HepG2 (cell line): ENCODE data around the gene SPRED2. TPM values are rescaled to one million over a fixed set of nuclear protein-coding genes. Genes with fewer than 3 reads are reported as not detected.

Source experiments
- ATAC-seq: fragments of 200-7000 bp; cut with Tn5 transposase; 3 replicates; pipeline ENCODE4 v1.9.1; 2020; ENCODE audit warnings: mild to moderate bottlenecking, moderate library complexity
- BruUV-seq: library from RNA; stranded (reverse); fragments of 400-500 nt; replicated peaks from 2 replicates; lab custom pipeline; 2021; lab: Mats Ljungman, UMichigan
- CTCF ChIA-PET: fragments of 300-600 bp; formaldehyde crosslinking; extraction: SDS; loops from one replicate; lab custom pipeline; 2021; ENCODE audit warnings: low total read pairs, inconsistent platforms, low intra/inter-chr PET ratio; lab: Yijun Ruan, JAX
- POLR2A ChIA-PET: fragments of 350-600 bp; sonication (Branson Sonifier 250); formaldehyde crosslinking; loops from one replicate; lab custom pipeline; 2020; ENCODE audit warnings: antibody characterized with exemption, inconsistent platforms; lab: Yijun Ruan, JAX
- DNase-seq: peaks from one replicate; pipeline ENCODE4 v3.0.0-alpha.2; 2015; ENCODE audit warnings: low spot score
- FAIRE-seq: peaks from 3 replicates; lab custom pipeline; 2011; peaks lifted over from hg19 to GRCh38; lab: Jason Lieb, UNC
- H2AFZ ChIP-seq: one replicate; pipeline ENCODE4 v1.6.1; 2011; ENCODE audit warnings: low read length, inconsistent platforms
- H3K27ac ChIP-seq: fragments of 300-600 bp; 3 replicates; pipeline ENCODE4 v1.8.0; 2011; ENCODE audit warnings: mixed run types, mild to moderate bottlenecking, mixed read lengths, low read length, inconsistent platforms; ENCODE audit not compliant: insufficient read depth; ENCODE audit errors: extremely low read length
- H3K27me3 ChIP-seq, 2 experiments: fragments of 200-600 bp in 1 of 2; 2 replicates in 1 of 2; 3 replicates in 1 of 2; pipeline versions ENCODE4 v1.6.0 to v1.8.0; 2011; ENCODE audit warnings: low read length in 2 of 2, mild to moderate bottlenecking in 2 of 2, moderate library complexity in 2 of 2, inconsistent platforms in 1 of 2; ENCODE audit not compliant: insufficient read depth in 2 of 2, control insufficient read depth in 1 of 2
- H3K36me3 ChIP-seq, 2 experiments: fragments of 200-600 bp in 1 of 2; replicated peaks in 1 of 2; 2 replicates in 1 of 2; 3 replicates in 1 of 2; pipeline versions ENCODE4 v1.5.1 to v1.8.0; 2011; ENCODE audit warnings: low read length in 2 of 2, inconsistent platforms in 1 of 2; ENCODE audit not compliant: insufficient read depth in 2 of 2, control insufficient read depth in 1 of 2
- H3K4me1 ChIP-seq: 2 replicates; pipeline ENCODE4 v1.5.1; 2012; ENCODE audit warnings: low read length, inconsistent platforms; ENCODE audit not compliant: insufficient read depth
- H3K4me2 ChIP-seq: 2 replicates; pipeline ENCODE4 v1.6.0; 2011; ENCODE audit warnings: low read depth, low read length, inconsistent platforms
- H3K4me3 ChIP-seq, 3 experiments: fragments of 200-600 bp in 1 of 3; sonication (generic), shearing (Covaris generic) in 1 of 3; replicated peaks in 1 of 3; 2 replicates each; pipeline ENCODE4 v1.5.1; 2011 to 2016; ENCODE audit warnings: low read length in 3 of 3, inconsistent platforms in 2 of 3, low read depth in 2 of 3, mild to moderate bottlenecking in 2 of 3, control low read depth in 1 of 3, mixed read lengths in 1 of 3; ENCODE audit not compliant: insufficient read depth in 1 of 3
- H3K79me2 ChIP-seq: one replicate; pipeline ENCODE4 v1.6.1; 2011; ENCODE audit warnings: low read length, inconsistent platforms; ENCODE audit not compliant: insufficient read depth
- H3K9ac ChIP-seq: 2 replicates; pipeline ENCODE4 v1.6.0; 2011; ENCODE audit warnings: mild to moderate bottlenecking, low read depth, low read length, inconsistent platforms; ENCODE audit not compliant: insufficient read depth
- H3K9me3 ChIP-seq: 2 replicates; pipeline ENCODE4 v1.5.1; 2012; ENCODE audit warnings: mild to moderate bottlenecking, low read length
- H4K20me1 ChIP-seq: 2 replicates; pipeline ENCODE4 v1.6.0; 2011; ENCODE audit warnings: inconsistent platforms, mild to moderate bottlenecking, low read length, moderate library complexity; ENCODE audit not compliant: insufficient read depth
- ATRX ChIP-seq: sonication (generic); formaldehyde crosslinking; IDR thresholded peaks from 2 replicates; pipeline ENCODE4 v1.4.0; 2020; ENCODE audit warnings: missing genetic modification reagents, borderline replicate concordance
- CEBPG ChIP-seq: IDR thresholded peaks from 2 replicates; pipeline ENCODE4 v1.6.1; 2016
- FOSL2 ChIP-seq: sonication (generic); formaldehyde crosslinking; IDR thresholded peaks from 2 replicates; pipeline ENCODE4 v1.4.0; 2020; ENCODE audit warnings: missing genetic modification reagents
- GATAD2A ChIP-seq: IDR thresholded peaks from 2 replicates; pipeline ENCODE4 v1.6.1; 2016
- SMAD3 ChIP-seq: sonication (generic); formaldehyde crosslinking; IDR thresholded peaks from 2 replicates; pipeline ENCODE4 v1.4.0; 2020; ENCODE audit warnings: missing genetic modification reagents
- TGIF2 ChIP-seq: IDR thresholded peaks from 2 replicates; pipeline ENCODE4 v1.6.1; 2016; ENCODE audit warnings: control low read depth, missing compliant biosample characterization
- USF2 ChIP-seq, 2 experiments: sonication (generic) in 1 of 2; formaldehyde crosslinking in 1 of 2; IDR thresholded peaks; 2 replicates each; pipeline versions ENCODE4 v1.5.1 to v1.6.1; 2011 to 2020; ENCODE audit warnings: borderline replicate concordance in 1 of 2, low read depth in 1 of 2, low read length in 1 of 2, mild to moderate bottlenecking in 1 of 2, missing genetic modification reagents in 1 of 2, moderate library complexity in 1 of 2
- ZNF101 ChIP-seq: sonication (generic); formaldehyde crosslinking; IDR thresholded peaks from 2 replicates; pipeline ENCODE4 v1.4.0; 2020; ENCODE audit warnings: mild to moderate bottlenecking, low read depth, missing genetic modification reagents, borderline replicate concordance
- ZNF251 ChIP-seq: sonication (generic); formaldehyde crosslinking; IDR thresholded peaks from 2 replicates; pipeline ENCODE4 v1.9.0; 2021; ENCODE audit warnings: mild to moderate bottlenecking, missing genetic modification reagents
- ZNF44 ChIP-seq: sonication (generic); formaldehyde crosslinking; IDR thresholded peaks from 2 replicates; pipeline ENCODE4 v1.5.1; 2020; ENCODE audit warnings: mild to moderate bottlenecking, missing genetic modification reagents
- WGBS: methylation state at CpG from one replicate; pipeline ENCODE4 v1.1.6; 2017; ENCODE audit warnings: low lambda C conversion rate; 5-methylcytosine and 5-hydroxymethylcytosine counted together
- in situ Hi-C: cut with HindIII; loops from 2 replicates; pipeline ENCODE4 v1.10.0; 2017; ENCODE audit warnings: low pct_unique_long_range_greater_than_20kb; ENCODE audit not compliant: extremely low pct_ligation_motif_present
- intact Hi-C: fragments of 100-400 bp; cut with micrococcal nuclease; formaldehyde crosslinking; loops from one replicate; pipeline ENCODE4 v1.10.0; 2022; ENCODE audit not compliant: unreplicated experiment
- polyA plus RNA-seq, 8 experiments: library from polyadenylated mRNA; depleted of rRNA in 3 of 8; stranded (reverse) in 7 of 8; unstranded in 1 of 8; fragments of >200 nt; fragmentation: Illumina TruSeq in 4 of 8; extraction: Trizol in 4 of 8; gene quantifications; 2 replicates each; pipeline versions ENCODE4 v1.2.1 to v1.2.3, GENCODE V29; 2011 to 2016; ENCODE audit warnings: low read depth in 4 of 8, missing spikeins in 1 of 8, mixed read lengths in 1 of 8; ENCODE audit not compliant: insufficient read depth in 1 of 8
- total RNA-seq, 5 experiments: library from RNA; depleted of rRNA; stranded (reverse); fragments of >200 nt; fragmentation: Illumina TruSeq; extraction: Trizol; gene quantifications; 2 replicates each; pipeline ENCODE4 v1.2.3, GENCODE V29; 2016; ENCODE audit warnings: low read depth in 1 of 5
- TF ChIP-seq, protein P1 (sequence below): sonication (generic); formaldehyde crosslinking; IDR thresholded peaks from 2 replicates; pipeline ENCODE4 v1.4.0; 2020; ENCODE audit warnings: missing genetic modification reagents, mild to moderate bottlenecking, borderline replicate concordance
- TF ChIP-seq, protein P2 (sequence below): IDR thresholded peaks from 2 replicates; pipeline ENCODE4 v1.4.0; 2020; ENCODE audit warnings: mild to moderate bottlenecking, missing genetic modification reagents

SPRED2 gene
- total and polyA plus RNA-seq, 2 of the 13 experiments (the other 11 are each of a cell fraction or from before 2014, with no cell fraction given), result 13.0 to 37.0 TPM

DNA sequence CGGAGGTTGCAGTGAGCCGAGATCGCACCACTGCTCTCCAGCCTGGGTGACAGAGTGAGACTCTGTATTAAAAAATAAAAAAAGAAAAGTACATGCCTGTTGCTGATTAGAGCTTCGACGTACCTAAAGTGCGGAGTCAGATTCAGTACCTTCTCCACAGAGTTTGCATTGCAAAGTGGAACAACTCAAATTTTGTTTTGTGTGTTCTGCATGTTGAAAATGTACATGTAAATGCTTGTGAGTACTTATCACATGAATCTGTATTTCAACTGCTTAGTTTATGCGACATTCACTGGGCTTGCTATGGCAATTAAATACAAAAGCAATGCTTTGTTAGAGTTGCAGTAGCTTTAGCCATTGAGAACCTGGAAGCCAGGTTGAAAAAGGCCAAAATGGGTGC lies 168.4 kb downstream of the SPRED2 start:
- DNase-seq (no peak), ATAC-seq (no peak), FAIRE-seq (no peak)
- no peaks in the 10 kb centered on the region for H3K27me3 ChIP-seq
- H3K36me3 ChIP-seq, result peaks cover 24 to 82% of the 10 kb centered on the region in 2 experiments
- POLR2A ChIA-PET, result no interaction called here
- CTCF ChIA-PET, result interaction anchor here (1.5 to 3.6 kb wide), 3 partner anchors 56 to 309 kb away, joined by 3 to 56 read pairs (median 31); no protein-coding TSS in a partner anchor
- H2AFZ ChIP-seq, result no peak overlapping the region
- TF ChIP-seq SMAD3 (no peak), TGIF2 (no peak), ZNF44 (CRISPR knock-in tag) (no peak), USF2 (IDR thresholded peaks at IDR 0.05; ENCODE audit: low read depth, low read length) (no peak), USF2 (CRISPR knock-in tag; IDR thresholded peaks at IDR 0.05; ENCODE audit: borderline replicate concordance) (no peak), ZNF101 (CRISPR knock-in tag) (no peak), FOSL2 (CRISPR knock-in tag) (no peak), GATAD2A (no peak), ATRX (CRISPR knock-in tag) (no peak), CEBPG (CRISPR knock-in tag) (no peak), ZNF251 (CRISPR knock-in tag) (no peak)
- TF ChIP-seq, protein P1, sequence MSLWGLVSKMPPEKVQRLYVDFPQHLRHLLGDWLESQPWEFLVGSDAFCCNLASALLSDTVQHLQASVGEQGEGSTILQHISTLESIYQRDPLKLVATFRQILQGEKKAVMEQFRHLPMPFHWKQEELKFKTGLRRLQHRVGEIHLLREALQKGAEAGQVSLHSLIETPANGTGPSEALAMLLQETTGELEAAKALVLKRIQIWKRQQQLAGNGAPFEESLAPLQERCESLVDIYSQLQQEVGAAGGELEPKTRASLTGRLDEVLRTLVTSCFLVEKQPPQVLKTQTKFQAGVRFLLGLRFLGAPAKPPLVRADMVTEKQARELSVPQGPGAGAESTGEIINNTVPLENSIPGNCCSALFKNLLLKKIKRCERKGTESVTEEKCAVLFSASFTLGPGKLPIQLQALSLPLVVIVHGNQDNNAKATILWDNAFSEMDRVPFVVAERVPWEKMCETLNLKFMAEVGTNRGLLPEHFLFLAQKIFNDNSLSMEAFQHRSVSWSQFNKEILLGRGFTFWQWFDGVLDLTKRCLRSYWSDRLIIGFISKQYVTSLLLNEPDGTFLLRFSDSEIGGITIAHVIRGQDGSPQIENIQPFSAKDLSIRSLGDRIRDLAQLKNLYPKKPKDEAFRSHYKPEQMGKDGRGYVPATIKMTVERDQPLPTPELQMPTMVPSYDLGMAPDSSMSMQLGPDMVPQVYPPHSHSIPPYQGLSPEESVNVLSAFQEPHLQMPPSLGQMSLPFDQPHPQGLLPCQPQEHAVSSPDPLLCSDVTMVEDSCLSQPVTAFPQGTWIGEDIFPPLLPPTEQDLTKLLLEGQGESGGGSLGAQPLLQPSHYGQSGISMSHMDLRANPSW (CRISPR knock-in tag), result no peak
- TF ChIP-seq, protein P2, sequence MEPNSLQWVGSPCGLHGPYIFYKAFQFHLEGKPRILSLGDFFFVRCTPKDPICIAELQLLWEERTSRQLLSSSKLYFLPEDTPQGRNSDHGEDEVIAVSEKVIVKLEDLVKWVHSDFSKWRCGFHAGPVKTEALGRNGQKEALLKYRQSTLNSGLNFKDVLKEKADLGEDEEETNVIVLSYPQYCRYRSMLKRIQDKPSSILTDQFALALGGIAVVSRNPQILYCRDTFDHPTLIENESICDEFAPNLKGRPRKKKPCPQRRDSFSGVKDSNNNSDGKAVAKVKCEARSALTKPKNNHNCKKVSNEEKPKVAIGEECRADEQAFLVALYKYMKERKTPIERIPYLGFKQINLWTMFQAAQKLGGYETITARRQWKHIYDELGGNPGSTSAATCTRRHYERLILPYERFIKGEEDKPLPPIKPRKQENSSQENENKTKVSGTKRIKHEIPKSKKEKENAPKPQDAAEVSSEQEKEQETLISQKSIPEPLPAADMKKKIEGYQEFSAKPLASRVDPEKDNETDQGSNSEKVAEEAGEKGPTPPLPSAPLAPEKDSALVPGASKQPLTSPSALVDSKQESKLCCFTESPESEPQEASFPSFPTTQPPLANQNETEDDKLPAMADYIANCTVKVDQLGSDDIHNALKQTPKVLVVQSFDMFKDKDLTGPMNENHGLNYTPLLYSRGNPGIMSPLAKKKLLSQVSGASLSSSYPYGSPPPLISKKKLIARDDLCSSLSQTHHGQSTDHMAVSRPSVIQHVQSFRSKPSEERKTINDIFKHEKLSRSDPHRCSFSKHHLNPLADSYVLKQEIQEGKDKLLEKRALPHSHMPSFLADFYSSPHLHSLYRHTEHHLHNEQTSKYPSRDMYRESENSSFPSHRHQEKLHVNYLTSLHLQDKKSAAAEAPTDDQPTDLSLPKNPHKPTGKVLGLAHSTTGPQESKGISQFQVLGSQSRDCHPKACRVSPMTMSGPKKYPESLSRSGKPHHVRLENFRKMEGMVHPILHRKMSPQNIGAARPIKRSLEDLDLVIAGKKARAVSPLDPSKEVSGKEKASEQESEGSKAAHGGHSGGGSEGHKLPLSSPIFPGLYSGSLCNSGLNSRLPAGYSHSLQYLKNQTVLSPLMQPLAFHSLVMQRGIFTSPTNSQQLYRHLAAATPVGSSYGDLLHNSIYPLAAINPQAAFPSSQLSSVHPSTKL (CRISPR knock-in tag), result no peak
- BruUV-seq, result no TSS peak
- intact Hi-C loops (loop anchor here (2.0 kb wide), 1 partner anchor 37 kb away; no protein-coding TSS in a partner anchor), in situ Hi-C loops (no loop called here)
- no peaks in the 10 kb centered on the region for H3K79me2 ChIP-seq
- peaks cover 7% of the 10 kb centered on the region for H4K20me1 ChIP-seq
- no peaks in the 10 kb centered on the region for H3K9me3 ChIP-seq
- H3K4me2 ChIP-seq, result no peak overlapping the region
- 94% methylated on average over 7 of the region's 7 CpGs for WGBS
- H3K9ac ChIP-seq, result no peak overlapping the region
- H3K27ac ChIP-seq, result no peak overlapping the region
- H3K4me3 ChIP-seq, result no peak overlapping the region
- no peaks in the 10 kb centered on the region for H3K4me1 ChIP-seq
